ENCODE data around the gene LRRC63. TPM values are rescaled to one million over a fixed set of nuclear protein-coding genes. Genes with fewer than 3 reads are reported as not detected.
"Not testable (repeated sequence)": the region's sequence is repeated elsewhere in the genome, so short reads cannot be mapped to it uniquely, and the experiment has no call there.

LRRC63 gene
- under 1 TPM in 3 of 4 donors, not detected in 1; 0.17 to 0.24 (median 0.22) TPM for polyA plus RNA-seq (ENCODE audit: insufficient read length in 4 of 4)

GRCh38 chr13:46211483-46212351, at the start of gene LRRC63:
Gene LRRC63 (plus strand): TSS chr13:46211928. CDS start chr13:46213035, 1,107 bp downstream.
- peak in 3 of 4 donors; percentile 31 to 41 (median 38) for DNase-seq (ENCODE audit: low read depth in 4 of 4, low spot score in 3 of 4)

GRCh38 chr13:46162741-46163140, 49.0 kb upstream of the LRRC63 start:
- not testable (repeated sequence) for DNase-seq (ENCODE audit: low read depth in 4 of 4, low spot score in 3 of 4)

- no peak for DNase-seq (ENCODE audit: low read depth in 4 of 4, low spot score in 3 of 4)
Measured at GRCh38 chr13:46164661-46165060, 47.1 kb upstream of the LRRC63 start.

- DNase-seq (ENCODE audit: low read depth in 4 of 4, low spot score in 3 of 4), result no peak
Measured at GRCh38 chr13:46165485-46166223, 46.1 kb upstream of the LRRC63 start.

GRCh38 chr13:46166224-46166584, 45.5 kb upstream of the LRRC63 start:
- DNase-seq (ENCODE audit: low read depth in 4 of 4, low spot score in 3 of 4), result no peak

- DNase-seq (ENCODE audit: low read depth in 4 of 4, low spot score in 3 of 4), result no peak
Measured at GRCh38 chr13:46166947-46167610, 44.6 kb upstream of the LRRC63 start.

- peak in 2 of 4 donors; percentile 7 to 15 for DNase-seq (ENCODE audit: low read depth in 4 of 4, low spot score in 3 of 4)
Measured at GRCh38 chr13:46168341-46168740, 43.4 kb upstream of the LRRC63 start.

GRCh38 chr13:46168783-46169182, 42.9 kb upstream of the LRRC63 start:
- no peak for DNase-seq (ENCODE audit: low read depth in 4 of 4, low spot score in 3 of 4)

GRCh38 chr13:46169758-46170157, 42.0 kb upstream of the LRRC63 start:
- no peak for DNase-seq (ENCODE audit: low read depth in 4 of 4, low spot score in 3 of 4)

GRCh38 chr13:46170268-46170667, 41.5 kb upstream of the LRRC63 start:
- DNase-seq (ENCODE audit: low read depth in 4 of 4, low spot score in 3 of 4), result no peak

GRCh38 chr13:46170687-46171086, 41.0 kb upstream of the LRRC63 start:
- no peak for DNase-seq (ENCODE audit: low read depth in 4 of 4, low spot score in 3 of 4)

GRCh38 chr13:46171217-46171616, 40.5 kb upstream of the LRRC63 start:
- no peak for DNase-seq (ENCODE audit: low read depth in 4 of 4, low spot score in 3 of 4)

GRCh38 chr13:46171739-46172138, 40.0 kb upstream of the LRRC63 start:
- DNase-seq (ENCODE audit: low read depth in 4 of 4, low spot score in 3 of 4), result no peak

- DNase-seq (ENCODE audit: low read depth in 4 of 4, low spot score in 3 of 4), result no peak
Measured at GRCh38 chr13:46172531-46172991, 39.2 kb upstream of the LRRC63 start.

GRCh38 chr13:46173656-46174055, 38.1 kb upstream of the LRRC63 start:
- DNase-seq (ENCODE audit: low read depth in 4 of 4, low spot score in 3 of 4), result no peak

GRCh38 chr13:46176756-46177155, 35.0 kb upstream of the LRRC63 start:
- no peak for DNase-seq (ENCODE audit: low read depth in 4 of 4, low spot score in 3 of 4)

GRCh38 chr13:46178143-46178542, 33.6 kb upstream of the LRRC63 start:
- DNase-seq (ENCODE audit: low read depth in 4 of 4, low spot score in 3 of 4), result no peak

- no peak for DNase-seq (ENCODE audit: low read depth in 4 of 4, low spot score in 3 of 4)
Measured at GRCh38 chr13:46178821-46179220, 32.9 kb upstream of the LRRC63 start.

GRCh38 chr13:46179491-46179908, 32.2 kb upstream of the LRRC63 start:
- DNase-seq (ENCODE audit: low read depth in 4 of 4, low spot score in 3 of 4), result no peak

- DNase-seq (ENCODE audit: low read depth in 4 of 4, low spot score in 3 of 4), result no peak
Measured at GRCh38 chr13:46179969-46180763, 31.6 kb upstream of the LRRC63 start.

All from right renal pelvis (tissue), 4 donors.